Measurements from ENCODE around the gene SCP2.

DNA sequence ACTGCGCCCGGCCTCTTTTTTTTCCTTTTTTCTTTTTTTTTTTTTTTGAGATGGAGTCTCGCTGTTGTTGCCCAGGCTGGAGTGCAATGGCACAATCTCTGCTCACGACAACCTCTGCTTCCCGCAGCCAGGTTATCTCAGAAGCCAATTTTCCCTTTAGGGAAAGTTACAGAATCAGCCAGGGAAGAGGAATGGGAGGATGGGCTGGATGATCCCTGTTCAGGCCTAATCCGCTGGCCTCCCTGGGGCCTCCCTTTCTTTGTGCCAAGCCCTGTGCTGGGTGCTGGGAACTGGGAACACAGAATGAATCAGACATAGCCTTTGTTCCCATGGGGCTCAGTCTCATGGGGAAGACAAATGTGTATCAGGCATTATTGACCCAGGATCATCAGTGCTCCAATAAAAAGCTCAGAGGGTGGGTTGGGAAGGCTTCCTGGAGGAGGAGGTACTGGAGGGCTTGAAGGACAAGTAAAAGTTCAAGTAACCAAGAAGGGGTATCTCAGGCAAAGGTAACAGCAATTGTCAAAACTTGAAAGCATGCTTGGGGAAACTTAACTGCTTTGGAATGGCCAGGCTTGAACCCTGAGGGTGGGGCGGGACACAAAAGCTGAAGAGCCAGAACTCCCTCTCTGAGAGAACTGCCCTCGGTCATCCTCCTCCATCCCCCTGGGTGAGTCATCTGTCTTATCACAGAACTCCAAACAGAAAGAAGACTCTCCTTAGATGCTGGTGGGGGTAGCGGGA lies 19.8 kb upstream of the SCP2 start:
- no peak for TF ChIP-seq CTCF (IDR thresholded peaks at IDR 0.05)
- no peak for TF ChIP-seq POLR2A (IDR thresholded peaks at IDR 0.05)
- TF ChIP-seq POLR2AphosphoS5 (IDR thresholded peaks at IDR 0.05): no peak
